HTR-8/SVneo (cell line): ENCODE data around the gene AUTS2.

ENCODE experiments used
- DNase-seq: peaks from one replicate; pipeline ENCODE4 v3.0.0; 2011; ENCODE audit warnings: low spot score, mixed read lengths; ENCODE audit not compliant: insufficient read length
- FAIRE-seq: peaks from 2 replicates; lab custom pipeline; 2011; peaks lifted over from hg19 to GRCh38; lab: Jason Lieb, UNC

Gene AUTS2

GRCh38 chr7:70294211-70294911, 696.1 kb downstream of the AUTS2 start:
- DNase-seq (no peak), FAIRE-seq (no peak)

- no peak for FAIRE-seq
These were observed 700.7 kb downstream of the AUTS2 start for GRCh38 chr7:70298780-70299471.

GRCh38 chr7:70299472-70299807, 701.2 kb downstream of the AUTS2 start:
- FAIRE-seq (no peak), DNase-seq (no peak)

More at GRCh38 chr7:70298780-70299471, 700.7 kb downstream of the AUTS2 start:
- DNase-seq, result no peak

- DNase-seq (no peak), FAIRE-seq (no peak)
These were observed 703.5 kb downstream of the AUTS2 start for GRCh38 chr7:70301673-70302185.

- FAIRE-seq (no peak), DNase-seq (no peak)
These were observed 705.0 kb downstream of the AUTS2 start for GRCh38 chr7:70303309-70303708.

- no peak for FAIRE-seq
These were observed 705.5 kb downstream of the AUTS2 start for GRCh38 chr7:70303780-70304179.

GRCh38 chr7:70306173-70306572, 707.9 kb downstream of the AUTS2 start:
- DNase-seq (no peak), FAIRE-seq (no peak)

More at GRCh38 chr7:70303780-70304179, 705.5 kb downstream of the AUTS2 start:
- DNase-seq, result no peak

GRCh38 chr7:70307544-70308106, 709.4 kb downstream of the AUTS2 start:
- FAIRE-seq, result no peak
- no peak for DNase-seq

GRCh38 chr7:70312336-70312735, 714.1 kb downstream of the AUTS2 start:
- DNase-seq (no peak), FAIRE-seq (no peak)

- FAIRE-seq (no peak), DNase-seq (no peak)
These were observed 715.0 kb downstream of the AUTS2 start for GRCh38 chr7:70313271-70313670.

GRCh38 chr7:70313687-70314086, 715.4 kb downstream of the AUTS2 start:
- no peak for FAIRE-seq
- no peak for DNase-seq

GRCh38 chr7:70314221-70314620, 715.9 kb downstream of the AUTS2 start:
- FAIRE-seq (no peak), DNase-seq (no peak)

GRCh38 chr7:70316745-70317144, 718.5 kb downstream of the AUTS2 start:
- no peak for DNase-seq

GRCh38 chr7:70317356-70317755, 719.1 kb downstream of the AUTS2 start:
- FAIRE-seq, result no peak
- no peak for DNase-seq

More at GRCh38 chr7:70316745-70317144, 718.5 kb downstream of the AUTS2 start:
- FAIRE-seq, result no peak

- DNase-seq (no peak), FAIRE-seq (no peak)
These were observed 720.2 kb downstream of the AUTS2 start for GRCh38 chr7:70318511-70318910.

- FAIRE-seq (no peak), DNase-seq (no peak)
These were observed 720.8 kb downstream of the AUTS2 start for GRCh38 chr7:70319057-70319456.

- no peak for FAIRE-seq
- DNase-seq, result no peak
These were observed 722.8 kb downstream of the AUTS2 start for GRCh38 chr7:70321016-70321590.

GRCh38 chr7:70322856-70323255, 724.6 kb downstream of the AUTS2 start:
- no peak for DNase-seq
- no peak for FAIRE-seq

GRCh38 chr7:70325509-70326101, 727.3 kb downstream of the AUTS2 start:
- FAIRE-seq, result no peak
- peak; percentile 24 for DNase-seq

GRCh38 chr7:70334295-70334694, 736.0 kb downstream of the AUTS2 start:
- FAIRE-seq (no peak), DNase-seq (no peak)

GRCh38 chr7:70334871-70335270, 736.6 kb downstream of the AUTS2 start:
- DNase-seq, result no peak
- FAIRE-seq, result no peak
